Left ventricle myocardium inferior (tissue), 1 donor: ENCODE measurements around the gene ARHGAP29. TPM values are rescaled to one million over a fixed set of nuclear protein-coding genes. Genes with fewer than 3 reads are reported as not detected.

Source experiments
- DNase-seq: peaks from one replicate; pipeline ENCODE4 v3.0.0-alpha.2; 2020
- H3K27ac ChIP-seq: fragments of 200-600 bp; replicated peaks from 2 replicates; pipeline ENCODE4 v1.8.0; 2021
- H3K27me3 ChIP-seq: fragments of 200-600 bp; 2 replicates; pipeline ENCODE4 v1.8.0; 2021; ENCODE audit warnings: low read depth
- H3K36me3 ChIP-seq: fragments of 200-600 bp; 2 replicates; pipeline ENCODE4 v1.8.0; 2021
- H3K4me1 ChIP-seq: fragments of 200-600 bp; 2 replicates; pipeline ENCODE4 v1.8.0; 2021
- H3K4me3 ChIP-seq: fragments of 200-600 bp; 2 replicates; pipeline ENCODE4 v1.8.0; 2021; ENCODE audit warnings: mild to moderate bottlenecking, moderate library complexity
- H3K9me3 ChIP-seq: fragments of 200-600 bp; replicated peaks from 2 replicates; pipeline ENCODE4 v1.8.0; 2021
- CTCF ChIP-seq: fragments of 200-600 bp; IDR thresholded peaks from 2 replicates; pipeline ENCODE4 v1.8.0; 2021; ENCODE audit warnings: antibody characterized with exemption, mild to moderate bottlenecking, borderline replicate concordance
- intact Hi-C: fragments of 100-400 bp; cut with micrococcal nuclease; formaldehyde crosslinking; loops from one replicate; pipeline ENCODE4 v1.11.0; 2022
- total RNA-seq: library from RNA; stranded (reverse); fragmentation: NEBNext Ultra II Directional; extraction: Animal tissue kit (Norgen Biotek cat#: 25700); gene quantifications from one replicate; pipeline ENCODE4 v1.2.1, GENCODE V29; 2021
- donor health status: DM: no; HTN: yes; CAD: no; lungs with severe emphysema.

The ARHGAP29 gene
- total RNA-seq, 1 donor from 2014 or later, result 26.5 TPM

- DNase-seq, result no peak
- intact Hi-C loops, result no loop called here
- no peak overlapping the region for H3K4me3 ChIP-seq
- H3K4me1 ChIP-seq, result peaks cover 3% of the 10 kb centered on the region
- TF ChIP-seq CTCF, result no peak
- H3K36me3 ChIP-seq, result no peaks in the 10 kb centered on the region
- no peaks in the 10 kb centered on the region for H3K27me3 ChIP-seq
- peak overlapping the region; percentile 14 for H3K27ac ChIP-seq
- H3K9me3 ChIP-seq, result no peaks in the 10 kb centered on the region
Measured at GRCh38 chr1:94143809-94144176, 93.6 kb downstream of the ARHGAP29 start.

GRCh38 chr1:94143173-94143808 lies 94.1 kb downstream of the ARHGAP29 start:
- no peak overlapping the region for H3K4me3 ChIP-seq
- no peaks in the 10 kb centered on the region for H3K27me3 ChIP-seq
- no peaks in the 10 kb centered on the region for H3K9me3 ChIP-seq
- no peak for TF ChIP-seq CTCF
- no peak for DNase-seq
- intact Hi-C loops, result no loop called here
- H3K27ac ChIP-seq, result peak overlapping the region; percentile 14
- H3K36me3 ChIP-seq, result no peaks in the 10 kb centered on the region
- peaks cover 3% of the 10 kb centered on the region for H3K4me1 ChIP-seq

GRCh38 chr1:94142583-94142982 lies 94.8 kb downstream of the ARHGAP29 start:
- H3K27ac ChIP-seq, result peak overlapping the region; percentile 44
- H3K36me3 ChIP-seq, result no peaks in the 10 kb centered on the region
- H3K27me3 ChIP-seq, result no peaks in the 10 kb centered on the region
- DNase-seq, result no peak
- no peak for TF ChIP-seq CTCF
- H3K4me3 ChIP-seq, result no peak overlapping the region
- intact Hi-C loops, result no loop called here
- H3K4me1 ChIP-seq, result peaks cover 3% of the 10 kb centered on the region
- no peaks in the 10 kb centered on the region for H3K9me3 ChIP-seq

- Histone ChIP-seq H3K36me3 (no peaks in the 10 kb centered on the region), H3K9me3 (no peaks in the 10 kb centered on the region), H3K27me3 (no peaks in the 10 kb centered on the region), H3K4me3 (no peak overlapping the region), H3K4me1 (peaks cover 3% of the 10 kb centered on the region), H3K27ac (peak overlapping the region; percentile 44)
- TF ChIP-seq CTCF, result no peak
- intact Hi-C loops, result no loop called here
- DNase-seq, result no peak
Measured at GRCh38 chr1:94142022-94142421, 95.4 kb downstream of the ARHGAP29 start.

- intact Hi-C loops, result no loop called here
- H3K27me3 ChIP-seq, result no peaks in the 10 kb centered on the region
Measured at GRCh38 chr1:94132111-94132510, 105.3 kb downstream of the ARHGAP29 start.

More at GRCh38 chr1:94132111-94132510, 105.3 kb downstream of the ARHGAP29 start:
- H3K9me3 ChIP-seq, result peaks cover 9% of the 10 kb centered on the region
- TF ChIP-seq CTCF, result no peak
- no peak overlapping the region for H3K4me3 ChIP-seq
- no peak overlapping the region for H3K27ac ChIP-seq
- H3K4me1 ChIP-seq, result no peaks in the 10 kb centered on the region
- no peaks in the 10 kb centered on the region for H3K36me3 ChIP-seq
- no peak for DNase-seq
